ENCODE data around the gene C2orf92. TPM values are rescaled to one million over a fixed set of nuclear protein-coding genes. Genes with fewer than 3 reads are reported as not detected.
"Not testable (repeated sequence)": the region's sequence is repeated elsewhere in the genome, so short reads cannot be mapped to it uniquely, and the experiment has no call there.

The C2orf92 gene
- total and polyA plus RNA-seq, 4 donors, result 4.1 to 36.3 (median 10.3) TPM

GRCh38 chr2:97711394-97711711 is 41.8 kb downstream of the C2orf92 start:
- Histone ChIP-seq H3K4me1 (ENCODE audit: control insufficient read depth in 1 of 2, insufficient read depth in 2 of 2, low read length in 2 of 2) (no peaks in the 10 kb centered on the region), H3K36me3 (ENCODE audit: control insufficient read depth in 1 of 2, insufficient read depth in 2 of 2, low read length in 1 of 2) (no peaks in the 10 kb centered on the region), H3K27ac (ENCODE audit: low read depth in 1 of 2, low read length in 2 of 2) (no peak overlapping the region), H3K27me3 (ENCODE audit: control insufficient read depth in 1 of 2, insufficient read depth in 2 of 2, low read length in 1 of 2) (no peaks in the 10 kb centered on the region), H3K9me3 (ENCODE audit: control insufficient read depth, low read length) (no peaks in the 10 kb centered on the region), H3K4me3 (ENCODE audit: low read length in 2 of 2) (no peak overlapping the region)
- 78 to 88% methylated on average over 6 of the region's 6 CpGs for WGBS, 2 donors
- ATAC-seq (ENCODE audit: low FRiP score) (no peak), DNase-seq (no peak)
- intact Hi-C loops (cut with DNase I), result no loop called here

GRCh38 chr2:97712175-97712574 is 42.7 kb downstream of the C2orf92 start:
- WGBS, 2 donors, result 70 to 79% methylated on average over 9 of the region's 9 CpGs
- DNase-seq; ATAC-seq (ENCODE audit: low FRiP score); H3K27ac ChIP-seq (ENCODE audit: low read depth in 1 of 2, low read length in 2 of 2); H3K4me1 ChIP-seq (ENCODE audit: control insufficient read depth in 1 of 2, insufficient read depth in 2 of 2, low read length in 2 of 2); H3K9me3 ChIP-seq (ENCODE audit: control insufficient read depth, low read length); H3K27me3 ChIP-seq (ENCODE audit: control insufficient read depth in 1 of 2, insufficient read depth in 2 of 2, low read length in 1 of 2); intact Hi-C loops (cut with DNase I); H3K36me3 ChIP-seq (ENCODE audit: control insufficient read depth in 1 of 2, insufficient read depth in 2 of 2, low read length in 1 of 2); H3K4me3 ChIP-seq (ENCODE audit: low read length in 2 of 2): not testable (repeated sequence)

- intact Hi-C loops (cut with DNase I), result no loop called here
- H3K27me3 ChIP-seq (ENCODE audit: control insufficient read depth in 1 of 2, insufficient read depth in 2 of 2, low read length in 1 of 2), result no peaks in the 10 kb centered on the region
- H3K27ac ChIP-seq (ENCODE audit: low read depth in 1 of 2, low read length in 2 of 2), result no peak overlapping the region
- no peak overlapping the region for H3K4me3 ChIP-seq (ENCODE audit: low read length in 2 of 2)
- ATAC-seq (ENCODE audit: low FRiP score) (peak; percentile 19), DNase-seq (peak in 1 of 2 donors; percentile 69)
- 75 to 86% methylated on average over 10 to 11 of the region's 11 CpGs for WGBS, 2 donors
- no peaks in the 10 kb centered on the region for H3K36me3 ChIP-seq (ENCODE audit: control insufficient read depth in 1 of 2, insufficient read depth in 2 of 2, low read length in 1 of 2)
- H3K9me3 ChIP-seq (ENCODE audit: control insufficient read depth, low read length), result no peaks in the 10 kb centered on the region
- no peaks in the 10 kb centered on the region for H3K4me1 ChIP-seq (ENCODE audit: control insufficient read depth in 1 of 2, insufficient read depth in 2 of 2, low read length in 2 of 2)
Measured at GRCh38 chr2:97712693-97713295, 43.3 kb downstream of the C2orf92 start.

- 86 to 87% methylated on average over 21 of the region's 21 CpGs for WGBS, 2 donors
- Histone ChIP-seq H3K4me1 (ENCODE audit: control insufficient read depth in 1 of 2, insufficient read depth in 2 of 2, low read length in 2 of 2) (no peaks in the 10 kb centered on the region), H3K9me3 (ENCODE audit: control insufficient read depth, low read length) (no peaks in the 10 kb centered on the region), H3K36me3 (ENCODE audit: control insufficient read depth in 1 of 2, insufficient read depth in 2 of 2, low read length in 1 of 2) (no peaks in the 10 kb centered on the region), H3K27me3 (ENCODE audit: control insufficient read depth in 1 of 2, insufficient read depth in 2 of 2, low read length in 1 of 2) (no peaks in the 10 kb centered on the region), H3K27ac (ENCODE audit: low read depth in 1 of 2, low read length in 2 of 2) (no peak within 1 kb of the TSS), H3K4me3 (ENCODE audit: low read length in 2 of 2) (no peak within 1 kb of the TSS)
- intact Hi-C loops (cut with DNase I), result no loop called here
- peak in 1 of 2 donors; percentile 51 for DNase-seq
- ATAC-seq (ENCODE audit: low FRiP score), result no peak
Measured at GRCh38 chr2:97713296-97714083, 44.0 kb downstream of the C2orf92 start, which contains the start of gene ZAP70. ZAP70 (plus strand) TSS chr2:97713576; CDS start chr2:97724037, 10,461 bp downstream.

- 80 to 83% methylated on average over 17 of the region's 17 CpGs for WGBS, 2 donors
- DNase-seq, result peak in 1 of 2 donors; percentile 74
- H3K36me3 ChIP-seq (ENCODE audit: control insufficient read depth in 1 of 2, insufficient read depth in 2 of 2, low read length in 1 of 2), result no peaks in the 10 kb centered on the region
- intact Hi-C loops (cut with DNase I), result no loop called here
- no peak for ATAC-seq (ENCODE audit: low FRiP score)
- H3K9me3 ChIP-seq (ENCODE audit: control insufficient read depth, low read length), result no peaks in the 10 kb centered on the region
- H3K27me3 ChIP-seq (ENCODE audit: control insufficient read depth in 1 of 2, insufficient read depth in 2 of 2, low read length in 1 of 2), result no peaks in the 10 kb centered on the region
- no peak overlapping the region for H3K4me3 ChIP-seq (ENCODE audit: low read length in 2 of 2)
- H3K4me1 ChIP-seq (ENCODE audit: control insufficient read depth in 1 of 2, insufficient read depth in 2 of 2, low read length in 2 of 2), result no peaks in the 10 kb centered on the region
- no peak overlapping the region for H3K27ac ChIP-seq (ENCODE audit: low read depth in 1 of 2, low read length in 2 of 2)
Measured at GRCh38 chr2:97714084-97714949, 44.8 kb downstream of the C2orf92 start.

GRCh38 chr2:97714950-97715652 is 45.6 kb downstream of the C2orf92 start:
- no peak overlapping the region for H3K27ac ChIP-seq (ENCODE audit: low read depth in 1 of 2, low read length in 2 of 2)
- H3K27me3 ChIP-seq (ENCODE audit: control insufficient read depth in 1 of 2, insufficient read depth in 2 of 2, low read length in 1 of 2), result no peaks in the 10 kb centered on the region
- 86 to 87% methylated on average over 13 of the region's 13 CpGs for WGBS, 2 donors
- no peaks in the 10 kb centered on the region for H3K9me3 ChIP-seq (ENCODE audit: control insufficient read depth, low read length)
- no peaks in the 10 kb centered on the region for H3K36me3 ChIP-seq (ENCODE audit: control insufficient read depth in 1 of 2, insufficient read depth in 2 of 2, low read length in 1 of 2)
- no peak overlapping the region for H3K4me3 ChIP-seq (ENCODE audit: low read length in 2 of 2)
- intact Hi-C loops (cut with DNase I), result no loop called here
- H3K4me1 ChIP-seq (ENCODE audit: control insufficient read depth in 1 of 2, insufficient read depth in 2 of 2, low read length in 2 of 2), result no peaks in the 10 kb centered on the region
- ATAC-seq (ENCODE audit: low FRiP score), result no peak
- DNase-seq, result peak in 1 of 2 donors; percentile 50

GRCh38 chr2:97715951-97716694 is 46.6 kb downstream of the C2orf92 start:
- intact Hi-C loops (cut with DNase I), result no loop called here

More at GRCh38 chr2:97715951-97716694, 46.6 kb downstream of the C2orf92 start:
- ATAC-seq (ENCODE audit: low FRiP score) (no peak), DNase-seq (peak in 1 of 2 donors; percentile 53)
- Histone ChIP-seq H3K27ac (ENCODE audit: low read depth in 1 of 2, low read length in 2 of 2) (no peak overlapping the region), H3K9me3 (ENCODE audit: control insufficient read depth, low read length) (no peaks in the 10 kb centered on the region), H3K36me3 (ENCODE audit: control insufficient read depth in 1 of 2, insufficient read depth in 2 of 2, low read length in 1 of 2) (no peaks in the 10 kb centered on the region), H3K27me3 (ENCODE audit: control insufficient read depth in 1 of 2, insufficient read depth in 2 of 2, low read length in 1 of 2) (no peaks in the 10 kb centered on the region), H3K4me3 (ENCODE audit: low read length in 2 of 2) (no peak overlapping the region), H3K4me1 (ENCODE audit: control insufficient read depth in 1 of 2, insufficient read depth in 2 of 2, low read length in 2 of 2) (no peaks in the 10 kb centered on the region)
- WGBS, 2 donors, result 80 to 84% methylated on average over 9 of the region's 9 CpGs

Measured in aorta (tissue), 5 donors.